GM23338 (cell line): ENCODE measurements around the gene ITFG1. TPM values are rescaled to one million over a fixed set of nuclear protein-coding genes. Genes with fewer than 3 reads are reported as not detected.

Source experiments
- ATAC-seq: fragments of 200-7000 bp; cut with Tn5 transposase; 3 replicates; pipeline ENCODE4 v1.9.1; 2020
- DNase-seq: peaks from one replicate; pipeline ENCODE4 v3.0.0-alpha.2; 2015; ENCODE audit warnings: low spot score
- H2AFZ ChIP-seq: fragments of 200-600 bp; sonication (generic); 2 replicates; pipeline ENCODE4 v1.8.0; 2016; ENCODE audit warnings: antibody characterized with exemption, mild to moderate bottlenecking, moderate library complexity
- H3F3A ChIP-seq: fragments of 200-600 bp; sonication (generic); replicated peaks from 2 replicates; pipeline ENCODE4 v1.8.0; 2017; ENCODE audit warnings: antibody characterized with exemption, mixed run types, low read depth
- H3K27ac ChIP-seq: fragments of 200-600 bp; sonication (generic); 2 replicates; pipeline ENCODE4 v1.6.1; 2016; ENCODE audit warnings: low read depth
- H3K27me3 ChIP-seq: fragments of 200-600 bp; sonication (generic); 2 replicates; pipeline ENCODE4 v1.8.0; 2016; ENCODE audit warnings: mild to moderate bottlenecking, mixed run types, moderate library complexity; ENCODE audit not compliant: insufficient read depth
- H3K36me3 ChIP-seq: fragments of 200-600 bp; sonication (generic); 2 replicates; pipeline ENCODE4 v1.8.0; 2016; ENCODE audit warnings: mild to moderate bottlenecking; ENCODE audit not compliant: insufficient read depth
- H3K4me1 ChIP-seq: fragments of 200-600 bp; sonication (generic); 2 replicates; pipeline ENCODE4 v1.8.0; 2016; ENCODE audit warnings: mild to moderate bottlenecking, moderate library complexity; ENCODE audit not compliant: insufficient read depth
- H3K4me2 ChIP-seq: fragments of 200-600 bp; sonication (generic); 2 replicates; pipeline ENCODE4 v1.7.1; 2017; ENCODE audit warnings: mixed run types
- H3K4me3 ChIP-seq: fragments of 200-600 bp; sonication (generic); 2 replicates; pipeline ENCODE4 v1.6.1; 2016; ENCODE audit warnings: mixed run types
- H3K79me2 ChIP-seq: fragments of 200-600 bp; sonication (generic); replicated peaks from 2 replicates; pipeline ENCODE4 v1.8.0; 2017; ENCODE audit warnings: mild to moderate bottlenecking; ENCODE audit not compliant: insufficient read depth
- H3K9me2 ChIP-seq: fragments of 200-600 bp; sonication (generic); 2 replicates; pipeline ENCODE4 v1.8.0; 2017; ENCODE audit not compliant: insufficient read depth
- H4K20me1 ChIP-seq: fragments of 200-600 bp; sonication (generic); replicated peaks from 2 replicates; pipeline ENCODE4 v1.8.0; 2017; ENCODE audit warnings: mild to moderate bottlenecking; ENCODE audit not compliant: insufficient read depth
- H3K27ac Mint-ChIP-seq: 2 replicates; pipeline ENCODE4 v1.8.0; 2020; ENCODE audit warnings: inconsistent platforms, mild to moderate bottlenecking, moderate library complexity, mixed read lengths
- H3K27me3 Mint-ChIP-seq: 3 replicates; pipeline ENCODE4 v1.8.0; 2022; ENCODE audit warnings: low read depth, mild to moderate bottlenecking, moderate library complexity, mixed read lengths, inconsistent platforms; ENCODE audit not compliant: insufficient read depth, poor library complexity
- H3K36me3 Mint-ChIP-seq: 3 replicates; pipeline ENCODE4 v1.8.0; 2021; ENCODE audit warnings: low read depth, mild to moderate bottlenecking, inconsistent platforms, moderate library complexity, mixed read lengths
- H3K4me1 Mint-ChIP-seq: 3 replicates; pipeline ENCODE4 v1.8.0; 2020; ENCODE audit warnings: mild to moderate bottlenecking, inconsistent platforms, mixed read lengths
- H3K4me3 Mint-ChIP-seq: 3 replicates; pipeline ENCODE4 v1.8.0; 2021; ENCODE audit warnings: moderate library complexity, mild to moderate bottlenecking, inconsistent platforms, mixed read lengths
- H3K9me3 Mint-ChIP-seq: 3 replicates; pipeline ENCODE4 v1.8.0; 2020; ENCODE audit warnings: moderate library complexity, mild to moderate bottlenecking, inconsistent platforms, mixed read lengths
- CREB1 ChIP-seq: fragments of 250-450 bp; sonication (Bioruptor Pico); IDR thresholded peaks from 2 replicates; pipeline ENCODE4 v1.5.0; 2020; ENCODE audit warnings: low read depth, mild to moderate bottlenecking, moderate library complexity
- CTCF ChIP-seq, 2 experiments: fragments of 200-600 bp in 1 of 2; sonication (generic) in 1 of 2; conservative IDR thresholded peaks; 2 replicates each; pipeline versions ENCODE4 v1.5.1 to v1.6.1; 2016 to 2017; ENCODE audit warnings: antibody characterized with exemption in 2 of 2, low read depth in 2 of 2, mild to moderate bottlenecking in 2 of 2, moderate library complexity in 1 of 2
- EZH2 ChIP-seq: fragments of 200-600 bp; sonication (generic); IDR thresholded peaks from one replicate; pipeline ENCODE4 v1.8.0; 2017; ENCODE audit warnings: antibody characterized with exemption, mild to moderate bottlenecking, low read depth; ENCODE audit not compliant: unreplicated experiment
- EZH2phosphoT487 ChIP-seq: fragments of 200-600 bp; sonication (generic); IDR thresholded peaks from one replicate; pipeline ENCODE4 v1.8.1; 2018; ENCODE audit warnings: antibody characterized with exemption; ENCODE audit not compliant: unreplicated experiment
- JUNB ChIP-seq: IDR thresholded peaks from one replicate; pipeline ENCODE4 v1.6.1; 2016; ENCODE audit warnings: antibody characterized with exemption; ENCODE audit not compliant: unreplicated experiment
- NANOG ChIP-seq: IDR thresholded peaks from 2 replicates; pipeline ENCODE4 v1.6.1; 2016; ENCODE audit warnings: antibody characterized with exemption, borderline replicate concordance
- POLR2AphosphoS5 ChIP-seq: IDR thresholded peaks from 2 replicates; pipeline ENCODE4 v1.6.1; 2016; ENCODE audit warnings: antibody characterized with exemption, low read depth
- REST ChIP-seq: IDR thresholded peaks from one replicate; pipeline ENCODE4 v1.6.1; 2018; ENCODE audit warnings: antibody characterized with exemption; ENCODE audit not compliant: unreplicated experiment
- STAT1 ChIP-seq: IDR thresholded peaks from one replicate; pipeline ENCODE4 v1.6.1; 2016; ENCODE audit warnings: antibody characterized with exemption; ENCODE audit not compliant: unreplicated experiment
- ZNF114 ChIP-seq: fragments of 250-450 bp; sonication (Bioruptor Pico); IDR thresholded peaks from 2 replicates; pipeline ENCODE4 v1.5.0; 2020; ENCODE audit warnings: mild to moderate bottlenecking, moderate library complexity
- polyA plus RNA-seq: library from polyadenylated mRNA; unstranded; fragments of >200 nt; fragmentation: Nextera tagmentation; extraction: Ambion mirVana; gene quantifications from 2 replicates; pipeline ENCODE4 v1.2.1, GENCODE V29; 2016
- total RNA-seq: library from RNA; depleted of rRNA; stranded (reverse); fragments of >200 nt; shearing (Covaris generic); gene quantifications from 2 replicates; pipeline ENCODE4 v1.2.3, GENCODE V29; 2014
- TF ChIP-seq, protein P1 (sequence below): IDR thresholded peaks from 2 replicates; pipeline ENCODE4 v1.6.1; 2016; ENCODE audit warnings: antibody characterized with exemption

ITFG1 gene
- total and polyA plus RNA-seq, 2 experiments from 2014 or later, result 18.5 to 26.9 TPM

GRCh38 chr16:47371271-47372014 lies 89.4 kb downstream of the ITFG1 start (continued):
- TF ChIP-seq REST, result no peak
- TF ChIP-seq CTCF (conservative IDR thresholded peaks at IDR 0.05; ENCODE audit: low read depth in 2 of 2), result no peak
- no peak for TF ChIP-seq EZH2phosphoT487
- no peak for TF ChIP-seq CREB1

DNA sequence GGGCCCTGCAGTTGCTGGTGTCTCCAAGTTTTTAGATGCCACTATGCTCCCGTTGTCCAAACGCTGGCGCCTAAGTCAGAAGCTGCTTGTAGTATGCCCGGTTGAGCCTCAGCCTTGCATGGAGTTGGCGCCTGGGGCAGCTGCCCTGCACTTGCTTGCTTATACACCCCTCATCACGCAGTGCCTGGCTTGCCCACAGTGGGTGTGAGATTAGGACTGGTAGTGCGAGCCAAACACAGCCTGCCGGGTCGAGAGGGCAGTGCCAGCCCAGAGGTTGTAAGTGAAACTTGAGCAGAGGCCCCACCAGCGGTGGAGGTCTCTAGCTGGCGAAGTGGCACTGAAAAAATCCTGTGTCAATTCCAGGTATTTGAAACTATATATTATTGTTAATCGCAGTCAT lies 90.3 kb downstream of the ITFG1 start:
- H3K4me3 Mint-ChIP-seq, result no peak overlapping the region
- H3K9me2 ChIP-seq, result no peaks in the 10 kb centered on the region
- H2AFZ ChIP-seq, result no peak overlapping the region
- H3K27ac Mint-ChIP-seq, result no peak overlapping the region
- H3K36me3 ChIP-seq, result no peaks in the 10 kb centered on the region
- peaks cover 9% of the 10 kb centered on the region for H3K27me3 Mint-ChIP-seq
- no peak for ATAC-seq
- DNase-seq, result no peak
- no peaks in the 10 kb centered on the region for H3K79me2 ChIP-seq
- peaks cover 14% of the 10 kb centered on the region for H3K9me3 Mint-ChIP-seq
- no peak for TF ChIP-seq NANOG
- no peak for TF ChIP-seq CREB1
- TF ChIP-seq, protein P1, sequence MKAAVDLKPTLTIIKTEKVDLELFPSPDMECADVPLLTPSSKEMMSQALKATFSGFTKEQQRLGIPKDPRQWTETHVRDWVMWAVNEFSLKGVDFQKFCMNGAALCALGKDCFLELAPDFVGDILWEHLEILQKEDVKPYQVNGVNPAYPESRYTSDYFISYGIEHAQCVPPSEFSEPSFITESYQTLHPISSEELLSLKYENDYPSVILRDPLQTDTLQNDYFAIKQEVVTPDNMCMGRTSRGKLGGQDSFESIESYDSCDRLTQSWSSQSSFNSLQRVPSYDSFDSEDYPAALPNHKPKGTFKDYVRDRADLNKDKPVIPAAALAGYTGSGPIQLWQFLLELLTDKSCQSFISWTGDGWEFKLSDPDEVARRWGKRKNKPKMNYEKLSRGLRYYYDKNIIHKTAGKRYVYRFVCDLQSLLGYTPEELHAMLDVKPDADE, result no peak
- no peak for TF ChIP-seq JUNB
- no peak for TF ChIP-seq CTCF (conservative IDR thresholded peaks at IDR 0.05; ENCODE audit: low read depth in 2 of 2)
- no peak for TF ChIP-seq ZNF114 (CRISPR knock-in tag)
- TF ChIP-seq REST, result no peak
- TF ChIP-seq POLR2AphosphoS5, result no peak
- no peak for TF ChIP-seq EZH2
- no peak for TF ChIP-seq STAT1
- peaks cover 31% of the 10 kb centered on the region for H3K4me1 Mint-ChIP-seq
- no peak overlapping the region for H3K4me3 ChIP-seq
- H3K4me2 ChIP-seq, result no peak overlapping the region
- peaks cover 22% of the 10 kb centered on the region for H3K36me3 Mint-ChIP-seq
- H3K27ac ChIP-seq, result no peak overlapping the region
- no peaks in the 10 kb centered on the region for H4K20me1 ChIP-seq
- peaks cover 9% of the 10 kb centered on the region; the same call in 1 of the 2 replicates for H3K27me3 ChIP-seq
- H3K4me1 ChIP-seq, result peaks cover 28% of the 10 kb centered on the region
- H3F3A ChIP-seq, result no peaks in the 10 kb centered on the region
